PC-3 (cell line): ENCODE results near the gene C3orf70.

Experiments
- EZH2 ChIP-seq: fragments of 300-600 bp; sonication (generic); IDR thresholded peaks from one replicate; pipeline ENCODE4 v1.6.1; 2017; ENCODE audit warnings: antibody characterized with exemption, mild to moderate bottlenecking, low read length; ENCODE audit not compliant: unreplicated experiment
- TF ChIP-seq, protein P1 (sequence below): fragments of 300-600 bp; sonication (generic); conservative IDR thresholded peaks from 2 replicates; pipeline ENCODE4 v1.5.1; 2017; ENCODE audit warnings: antibody characterized with exemption, low read depth, mild to moderate bottlenecking, low read length

DNA sequence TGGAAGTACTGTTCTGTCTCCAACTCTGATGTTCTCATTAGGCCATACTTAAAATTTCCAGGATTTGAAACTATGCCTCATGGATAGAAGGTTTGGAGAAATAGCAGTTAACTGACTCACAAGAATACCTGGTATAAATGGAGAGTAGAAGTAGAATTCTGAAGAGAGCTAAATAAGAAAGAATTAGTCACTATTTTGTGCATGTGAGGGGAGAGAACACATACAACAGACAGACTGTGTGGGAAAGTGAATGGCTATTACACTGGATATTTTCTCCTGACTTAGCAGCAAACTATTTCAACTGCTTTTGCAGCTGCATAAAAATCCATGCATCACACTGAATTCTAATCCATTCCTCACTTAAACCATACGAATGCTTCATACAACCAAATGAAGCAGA lies 71.3 kb downstream of the C3orf70 start:
- TF ChIP-seq, protein P1, sequence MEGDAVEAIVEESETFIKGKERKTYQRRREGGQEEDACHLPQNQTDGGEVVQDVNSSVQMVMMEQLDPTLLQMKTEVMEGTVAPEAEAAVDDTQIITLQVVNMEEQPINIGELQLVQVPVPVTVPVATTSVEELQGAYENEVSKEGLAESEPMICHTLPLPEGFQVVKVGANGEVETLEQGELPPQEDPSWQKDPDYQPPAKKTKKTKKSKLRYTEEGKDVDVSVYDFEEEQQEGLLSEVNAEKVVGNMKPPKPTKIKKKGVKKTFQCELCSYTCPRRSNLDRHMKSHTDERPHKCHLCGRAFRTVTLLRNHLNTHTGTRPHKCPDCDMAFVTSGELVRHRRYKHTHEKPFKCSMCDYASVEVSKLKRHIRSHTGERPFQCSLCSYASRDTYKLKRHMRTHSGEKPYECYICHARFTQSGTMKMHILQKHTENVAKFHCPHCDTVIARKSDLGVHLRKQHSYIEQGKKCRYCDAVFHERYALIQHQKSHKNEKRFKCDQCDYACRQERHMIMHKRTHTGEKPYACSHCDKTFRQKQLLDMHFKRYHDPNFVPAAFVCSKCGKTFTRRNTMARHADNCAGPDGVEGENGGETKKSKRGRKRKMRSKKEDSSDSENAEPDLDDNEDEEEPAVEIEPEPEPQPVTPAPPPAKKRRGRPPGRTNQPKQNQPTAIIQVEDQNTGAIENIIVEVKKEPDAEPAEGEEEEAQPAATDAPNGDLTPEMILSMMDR: no peak
- TF ChIP-seq EZH2: no peak
